ENCODE data around the gene ITSN2.

Gene ITSN2

DNA sequence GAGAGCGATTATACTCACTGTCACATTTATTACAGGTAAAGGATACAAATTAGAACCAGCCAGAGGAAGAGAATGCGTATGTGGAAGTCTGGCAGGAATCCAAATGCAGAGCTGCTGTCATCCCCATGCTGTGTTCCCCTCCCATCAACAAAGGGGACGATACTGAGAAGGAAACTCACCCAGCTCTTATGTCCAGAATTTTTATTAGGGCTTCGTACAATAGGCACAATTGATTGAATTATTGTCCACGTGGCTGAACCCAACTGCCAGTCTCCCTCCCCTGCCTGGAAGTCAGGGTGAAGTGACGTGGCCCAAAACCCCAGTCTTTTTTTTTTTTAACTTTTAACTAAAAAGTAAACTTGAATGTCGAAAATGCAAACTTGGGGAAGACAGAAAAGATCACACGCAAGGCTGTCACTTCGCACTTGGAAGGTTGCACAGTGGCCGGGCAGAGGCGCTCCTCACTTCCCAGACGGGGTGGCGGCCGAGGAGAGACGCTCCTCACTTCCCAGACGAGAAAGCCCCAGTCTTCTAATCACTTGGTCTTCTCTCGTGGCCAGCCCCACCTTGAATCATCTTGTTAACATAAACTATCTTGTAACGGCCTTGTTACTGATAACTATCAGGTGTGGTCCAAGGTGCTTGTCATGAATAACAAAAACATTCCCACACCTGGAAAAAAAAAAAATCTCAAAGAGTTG, 40.0 kb upstream of the ITSN2 start:
- no peak for TF ChIP-seq ZFP3 (CRISPR knock-in tag; IDR thresholded peaks at IDR 0.05)
- no peak for ATAC-seq

DNA sequence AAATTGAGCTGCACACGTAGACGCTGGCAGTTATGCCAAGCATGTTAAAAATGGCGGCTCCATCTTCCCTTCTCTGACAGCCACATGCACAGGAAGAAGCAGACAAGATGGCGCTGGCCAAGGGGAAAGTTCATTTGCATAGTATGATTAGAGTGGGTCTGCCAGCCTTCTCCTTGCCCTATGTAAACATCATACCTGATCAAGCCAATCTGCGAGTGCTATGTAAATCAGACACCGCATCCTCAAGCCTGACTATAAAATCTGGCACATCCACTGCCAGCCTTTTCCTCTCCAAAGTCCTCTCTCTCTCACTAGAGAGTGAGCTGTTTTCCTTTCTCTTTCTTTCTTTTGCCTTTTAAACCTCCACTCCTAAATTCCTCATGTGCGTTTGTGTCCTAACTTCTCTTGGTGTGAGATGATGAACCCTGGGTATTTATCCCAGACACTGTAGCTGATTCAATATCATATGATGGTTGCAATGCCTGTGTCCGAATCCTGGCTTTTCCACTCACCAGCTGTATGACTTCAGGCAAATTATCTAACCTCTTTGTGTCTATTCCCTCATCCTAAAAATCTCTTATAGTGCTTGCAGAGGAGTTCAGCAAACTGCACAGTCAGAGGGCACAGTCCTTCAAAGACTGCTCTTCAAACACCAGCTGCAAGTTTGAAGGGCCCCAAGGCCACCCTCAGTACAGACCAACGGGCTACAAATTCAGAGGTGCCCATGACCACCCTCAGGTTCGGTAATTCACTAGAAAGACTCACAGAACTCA, 39.3 kb upstream of the ITSN2 start:
- ATAC-seq, result no peak
- TF ChIP-seq OSR1 (CRISPR knock-in tag; IDR thresholded peaks at IDR 0.05) (no peak), CSDC2 (CRISPR knock-in tag; IDR thresholded peaks at IDR 0.05) (no peak), TCF4 (CRISPR knock-in tag; IDR thresholded peaks at IDR 0.05; ENCODE audit: borderline replicate concordance) (no peak), ESRRG (CRISPR knock-in tag; IDR thresholded peaks at IDR 0.05) (no peak), ZFP30 (CRISPR knock-in tag; IDR thresholded peaks at IDR 0.05) (no peak), ZFP3 (CRISPR knock-in tag; IDR thresholded peaks at IDR 0.05) (no peak), ZNF565 (CRISPR knock-in tag; conservative IDR thresholded peaks at IDR 0.05; ENCODE audit: low read depth) (no peak), ISL1 (CRISPR knock-in tag; IDR thresholded peaks at IDR 0.05) (no peak), ARNTL (CRISPR knock-in tag; IDR thresholded peaks at IDR 0.05; ENCODE audit: borderline replicate concordance, low read depth) (no peak), ZC3H10 (CRISPR knock-in tag; IDR thresholded peaks at IDR 0.05) (no peak), CREB5 (CRISPR knock-in tag; IDR thresholded peaks at IDR 0.05; ENCODE audit: low read depth) (no peak), BACH2 (CRISPR knock-in tag; IDR thresholded peaks at IDR 0.05; ENCODE audit: borderline replicate concordance) (no peak), TSHZ2 (CRISPR knock-in tag; IDR thresholded peaks at IDR 0.05) (no peak), SNAI2 (CRISPR knock-in tag; IDR thresholded peaks at IDR 0.05) (no peak), PATZ1 (CRISPR knock-in tag; IDR thresholded peaks at IDR 0.05; ENCODE audit: borderline replicate concordance) (no peak), GLIS3 (CRISPR knock-in tag; IDR thresholded peaks at IDR 0.05) (no peak), RARB (CRISPR knock-in tag; IDR thresholded peaks at IDR 0.05) (no peak), ZNF70 (CRISPR knock-in tag; IDR thresholded peaks at IDR 0.05) (no peak), ZNF8 (CRISPR knock-in tag; IDR thresholded peaks at IDR 0.05) (no peak)
- TF ChIP-seq, protein P1, sequence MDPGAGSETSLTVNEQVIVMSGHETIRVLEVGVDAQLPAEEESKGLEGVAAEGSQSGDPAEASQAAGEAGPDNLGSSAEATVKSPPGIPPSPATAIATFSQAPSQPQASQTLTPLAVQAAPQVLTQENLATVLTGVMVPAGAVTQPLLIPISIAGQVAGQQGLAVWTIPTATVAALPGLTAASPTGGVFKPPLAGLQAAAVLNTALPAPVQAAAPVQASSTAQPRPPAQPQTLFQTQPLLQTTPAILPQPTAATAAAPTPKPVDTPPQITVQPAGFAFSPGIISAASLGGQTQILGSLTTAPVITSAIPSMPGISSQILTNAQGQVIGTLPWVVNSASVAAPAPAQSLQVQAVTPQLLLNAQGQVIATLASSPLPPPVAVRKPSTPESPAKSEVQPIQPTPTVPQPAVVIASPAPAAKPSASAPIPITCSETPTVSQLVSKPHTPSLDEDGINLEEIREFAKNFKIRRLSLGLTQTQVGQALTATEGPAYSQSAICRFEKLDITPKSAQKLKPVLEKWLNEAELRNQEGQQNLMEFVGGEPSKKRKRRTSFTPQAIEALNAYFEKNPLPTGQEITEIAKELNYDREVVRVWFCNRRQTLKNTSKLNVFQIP (CRISPR knock-in tag; IDR thresholded peaks at IDR 0.05; ENCODE audit: borderline replicate concordance, low read depth), result no peak

DNA sequence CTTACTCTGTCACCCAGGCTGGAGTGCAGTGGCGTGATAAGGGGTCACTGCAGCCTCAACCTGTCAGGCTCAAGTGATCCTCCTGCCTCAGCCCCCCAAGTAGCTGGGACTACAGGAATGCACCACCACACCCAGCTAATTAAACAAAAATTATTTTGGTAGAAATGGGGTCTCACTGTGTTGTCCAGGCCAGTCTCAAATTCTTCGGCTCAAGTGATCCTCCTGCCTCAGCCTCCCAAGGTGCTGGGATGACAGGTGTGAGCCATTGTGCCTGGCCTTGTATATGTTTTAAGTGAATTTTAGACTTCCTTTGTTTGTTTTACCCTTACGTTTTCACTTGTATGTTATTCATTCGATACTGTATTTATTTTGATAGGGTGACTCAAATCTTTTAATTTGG, 34.7 kb upstream of the ITSN2 start:
- ATAC-seq, result no peak
- TF ChIP-seq ZNF565 (CRISPR knock-in tag; conservative IDR thresholded peaks at IDR 0.05; ENCODE audit: low read depth), result no peak
- TF ChIP-seq GLIS3 (CRISPR knock-in tag; IDR thresholded peaks at IDR 0.05), result no peak
- no peak for TF ChIP-seq BACH2 (CRISPR knock-in tag; IDR thresholded peaks at IDR 0.05; ENCODE audit: borderline replicate concordance)
- no peak for TF ChIP-seq PPARA (CRISPR knock-in tag; IDR thresholded peaks at IDR 0.05; ENCODE audit: borderline replicate concordance)
- TF ChIP-seq ZFP30 (CRISPR knock-in tag; IDR thresholded peaks at IDR 0.05), result no peak
- TF ChIP-seq SNAI2 (CRISPR knock-in tag; IDR thresholded peaks at IDR 0.05), result no peak
- TF ChIP-seq ZC3H10 (CRISPR knock-in tag; IDR thresholded peaks at IDR 0.05), result no peak
- TF ChIP-seq CREB5 (CRISPR knock-in tag; IDR thresholded peaks at IDR 0.05; ENCODE audit: low read depth), result no peak
- TF ChIP-seq TCF4 (CRISPR knock-in tag; IDR thresholded peaks at IDR 0.05; ENCODE audit: borderline replicate concordance), result no peak
- TF ChIP-seq ZNF70 (CRISPR knock-in tag; IDR thresholded peaks at IDR 0.05), result no peak
- no peak for TF ChIP-seq ARNTL (CRISPR knock-in tag; IDR thresholded peaks at IDR 0.05; ENCODE audit: borderline replicate concordance, low read depth)
- TF ChIP-seq CSDC2 (CRISPR knock-in tag; IDR thresholded peaks at IDR 0.05), result no peak
- no peak for TF ChIP-seq ISL1 (CRISPR knock-in tag; IDR thresholded peaks at IDR 0.05)
- TF ChIP-seq, protein P1 (CRISPR knock-in tag; IDR thresholded peaks at IDR 0.05; ENCODE audit: borderline replicate concordance, low read depth), result no peak
- TF ChIP-seq TOX (CRISPR knock-in tag; IDR thresholded peaks at IDR 0.05; ENCODE audit: borderline replicate concordance), result no peak
